ENCODE results near the gene TMEM238L.
A peak's percentile ranks its signal among the peaks of the same experiment; 100 is the strongest.

The TMEM238L gene

GRCh38 chr17:10803350-10803749 lies 549 bp downstream of the TMEM238L start:
- DNase-seq = no peak

GRCh38 chr17:10802496-10803284 lies 1.2 kb downstream of the TMEM238L start:
- no peak for DNase-seq

GRCh38 chr17:10799407-10799806 lies 4.5 kb downstream of the TMEM238L start:
- no peak for DNase-seq

GRCh38 chr17:10798910-10799309 lies 5.0 kb downstream of the TMEM238L start:
- no peak for DNase-seq

- peak; percentile 42 for DNase-seq
Observed at GRCh38 chr17:10798332-10798749, 5.6 kb downstream of the TMEM238L start.

- DNase-seq = no peak
Observed at GRCh38 chr17:10797476-10798328, 6.2 kb downstream of the TMEM238L start.

- DNase-seq = no peak
Observed at GRCh38 chr17:10793816-10794215, 10.1 kb downstream of the TMEM238L start.

- DNase-seq = no peak
Observed at GRCh38 chr17:10793256-10793655, 10.6 kb downstream of the TMEM238L start.

- no peak for DNase-seq
Observed at GRCh38 chr17:10792151-10792550, 11.7 kb downstream of the TMEM238L start.

- DNase-seq = peak; percentile 64
Observed at GRCh38 chr17:10790491-10791401, 13.2 kb downstream of the TMEM238L start.

- DNase-seq = no peak
Observed at GRCh38 chr17:10789694-10790271, 14.1 kb downstream of the TMEM238L start.

- DNase-seq = no peak
Observed at GRCh38 chr17:10787306-10788045, 16.4 kb downstream of the TMEM238L start.

- DNase-seq = no peak
Observed at GRCh38 chr17:10785295-10785694, 18.6 kb downstream of the TMEM238L start.

GRCh38 chr17:10779609-10780008 lies 24.3 kb downstream of the TMEM238L start:
- DNase-seq = no peak

GRCh38 chr17:10777890-10778289 lies 26.0 kb downstream of the TMEM238L start:
- DNase-seq = no peak

- no peak for DNase-seq
Observed at GRCh38 chr17:10777131-10777807, 26.6 kb downstream of the TMEM238L start.

- DNase-seq = no peak
Observed at GRCh38 chr17:10776381-10776780, 27.5 kb downstream of the TMEM238L start.

GRCh38 chr17:10775740-10776356 lies 28.1 kb downstream of the TMEM238L start:
- DNase-seq = no peak

GRCh38 chr17:10775058-10775457 lies 28.8 kb downstream of the TMEM238L start:
- no peak for DNase-seq

GRCh38 chr17:10773391-10773790 lies 30.5 kb downstream of the TMEM238L start:
- no peak for DNase-seq
